ENCODE measurements around the gene CAPN8.
"Not testable (repeated sequence)": the region's sequence is repeated elsewhere in the genome, so short reads cannot be mapped to it uniquely, and the experiment has no call there.

Gene CAPN8

DNA sequence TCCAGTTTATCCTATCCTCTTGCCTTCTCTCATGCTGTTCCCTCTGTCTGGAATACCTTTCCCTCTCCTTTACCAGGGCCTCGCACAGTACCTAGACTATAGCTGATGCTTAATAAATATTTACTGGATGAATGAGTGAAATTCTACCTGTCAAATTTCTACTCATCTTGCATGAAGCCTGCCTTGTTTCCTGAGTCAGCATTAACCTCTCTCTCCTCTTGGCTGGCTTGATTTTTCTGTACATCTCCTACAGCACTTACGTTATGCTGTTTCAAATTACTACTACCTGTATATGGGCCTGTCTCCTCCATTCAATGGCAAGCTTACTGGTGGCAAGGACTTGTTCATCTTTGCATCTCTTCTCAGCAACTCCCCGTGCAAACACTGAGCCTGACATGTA lies 130.8 kb downstream of the CAPN8 start:
- in situ Hi-C loops (cut with MboI; ENCODE audit: low sequenced_read_pairs) = no loop called here

DNA sequence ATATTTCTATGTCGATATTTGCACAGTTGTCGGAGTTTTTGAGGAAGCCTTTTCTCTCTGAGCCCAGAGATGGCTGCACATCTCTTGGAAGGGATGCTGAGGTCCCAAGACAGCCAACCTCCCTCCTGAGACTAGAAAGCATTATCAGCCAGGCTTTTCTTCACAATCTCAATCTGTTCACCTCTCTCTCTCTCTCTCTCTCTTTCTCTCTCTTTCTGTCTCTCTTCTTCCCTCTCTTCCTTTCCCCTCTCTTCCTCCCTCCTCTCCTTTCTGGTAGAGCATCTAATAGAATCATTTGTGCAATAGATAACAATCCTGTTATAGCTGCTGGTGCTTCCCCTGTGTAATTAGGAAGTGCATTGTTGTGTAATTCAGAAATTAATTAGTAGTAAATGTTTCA lies 131.8 kb downstream of the CAPN8 start:
- in situ Hi-C loops (cut with MboI; ENCODE audit: low sequenced_read_pairs) = no loop called here

GRCh38 chr1:223531742-223532341 lies 133.7 kb downstream of the CAPN8 start:
- in situ Hi-C loops (cut with MboI; ENCODE audit: low sequenced_read_pairs) = no loop called here

GRCh38 chr1:223525957-223526356 lies 139.5 kb downstream of the CAPN8 start:
- in situ Hi-C loops (cut with MboI; ENCODE audit: low sequenced_read_pairs) = no loop called here

GRCh38 chr1:223525546-223525945 lies 140.0 kb downstream of the CAPN8 start:
- in situ Hi-C loops (cut with MboI; ENCODE audit: low sequenced_read_pairs) = no loop called here

DNA sequence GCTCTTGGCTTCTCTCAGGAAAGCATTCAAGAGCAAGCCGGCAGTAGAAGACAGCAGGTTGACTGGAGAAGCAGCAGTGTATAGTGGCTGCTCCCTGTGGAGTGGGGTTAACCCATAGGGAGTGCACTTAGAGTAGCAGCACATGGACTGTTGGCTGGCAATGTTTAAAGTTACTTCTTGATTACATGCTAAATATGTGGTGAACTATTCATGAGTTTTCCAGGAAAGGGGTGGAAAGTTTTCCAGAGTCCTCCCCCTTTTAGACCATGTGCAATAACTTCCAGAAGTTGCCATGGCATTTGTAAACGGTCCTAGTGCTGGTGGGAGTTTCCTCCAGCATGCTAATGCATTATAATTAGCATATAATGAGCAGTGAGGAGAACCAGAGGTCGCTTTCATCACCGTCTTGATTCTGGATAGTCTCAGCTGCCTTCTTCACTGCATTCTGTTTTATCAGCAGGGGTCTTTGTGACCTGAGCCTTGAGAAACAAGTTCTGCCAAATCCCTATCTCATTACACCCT lies 140.5 kb downstream of the CAPN8 start:
- in situ Hi-C loops (cut with MboI; ENCODE audit: low sequenced_read_pairs) = no loop called here

DNA sequence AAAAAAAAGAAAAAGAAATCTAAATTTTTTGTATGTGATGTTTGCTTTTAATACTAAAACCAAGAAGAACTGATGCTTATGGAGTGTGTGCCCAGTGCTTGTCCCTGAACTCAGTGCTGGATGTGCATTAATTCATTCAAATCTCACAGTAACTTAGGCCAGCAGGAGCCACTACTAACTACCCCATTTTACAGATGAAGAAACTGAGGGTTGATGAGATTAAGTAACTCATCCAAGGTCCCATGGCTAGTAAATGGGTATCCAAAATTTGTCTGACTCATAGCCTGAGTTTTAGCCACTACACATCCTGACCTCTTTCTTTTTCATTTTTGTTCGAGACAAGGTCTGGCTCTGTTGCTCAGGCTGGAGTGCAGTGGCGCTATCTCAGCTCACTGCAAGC lies 144.4 kb downstream of the CAPN8 start:
- in situ Hi-C loops (cut with MboI; ENCODE audit: low sequenced_read_pairs) = no loop called here

DNA sequence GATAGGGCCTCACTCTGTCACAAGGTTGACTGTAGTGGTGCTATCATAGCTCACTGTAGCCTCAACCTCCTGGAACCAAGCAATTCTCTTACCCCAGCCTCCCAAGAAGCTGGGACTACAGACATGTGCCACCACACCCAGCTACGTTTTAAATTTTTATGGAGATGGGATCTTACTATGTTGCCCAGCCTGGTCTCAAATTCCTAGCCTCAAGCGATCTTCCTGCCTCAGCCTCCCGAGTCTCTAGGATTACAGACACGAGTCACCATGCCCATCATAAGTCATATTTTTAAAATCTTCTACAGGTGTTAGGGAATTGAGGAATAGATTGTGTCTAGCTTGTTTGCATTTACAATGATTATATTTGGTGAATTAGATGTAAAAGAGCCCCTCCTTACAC lies 145.3 kb downstream of the CAPN8 start:
- in situ Hi-C loops (cut with MboI; ENCODE audit: low sequenced_read_pairs) = no loop called here

- in situ Hi-C loops (cut with MboI; ENCODE audit: low sequenced_read_pairs) = no loop called here
Measured at GRCh38 chr1:223519116-223519515, 146.4 kb downstream of the CAPN8 start.

- in situ Hi-C loops (cut with MboI; ENCODE audit: low sequenced_read_pairs) = not testable (repeated sequence)
Measured at GRCh38 chr1:223518553-223518952, 146.9 kb downstream of the CAPN8 start.

GRCh38 chr1:223515926-223516325 lies 149.6 kb downstream of the CAPN8 start:
- in situ Hi-C loops (cut with MboI; ENCODE audit: low sequenced_read_pairs) = no loop called here

GRCh38 chr1:223515421-223515820 lies 150.1 kb downstream of the CAPN8 start:
- in situ Hi-C loops (cut with MboI; ENCODE audit: low sequenced_read_pairs) = no loop called here

DNA sequence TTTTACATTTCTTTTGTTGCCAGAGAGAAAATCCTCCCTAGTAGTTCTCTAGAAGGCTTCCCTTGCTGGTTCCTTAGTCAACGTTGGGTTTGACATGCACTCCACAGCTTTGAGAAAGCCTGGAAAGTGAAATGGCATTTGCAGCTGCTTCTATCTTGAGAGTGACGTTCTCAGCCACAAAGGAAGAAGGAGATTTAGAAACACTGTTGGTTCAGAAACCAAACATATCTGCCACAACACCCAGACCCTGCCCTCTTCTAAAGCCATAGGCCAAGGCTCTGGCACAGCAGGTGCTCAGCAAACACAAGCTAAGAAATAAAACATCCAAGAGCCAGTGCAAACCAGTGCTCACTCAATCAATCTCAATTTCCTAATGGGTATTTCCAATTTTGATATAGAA lies 150.9 kb downstream of the CAPN8 start:
- in situ Hi-C loops (cut with MboI; ENCODE audit: low sequenced_read_pairs) = no loop called here

DNA sequence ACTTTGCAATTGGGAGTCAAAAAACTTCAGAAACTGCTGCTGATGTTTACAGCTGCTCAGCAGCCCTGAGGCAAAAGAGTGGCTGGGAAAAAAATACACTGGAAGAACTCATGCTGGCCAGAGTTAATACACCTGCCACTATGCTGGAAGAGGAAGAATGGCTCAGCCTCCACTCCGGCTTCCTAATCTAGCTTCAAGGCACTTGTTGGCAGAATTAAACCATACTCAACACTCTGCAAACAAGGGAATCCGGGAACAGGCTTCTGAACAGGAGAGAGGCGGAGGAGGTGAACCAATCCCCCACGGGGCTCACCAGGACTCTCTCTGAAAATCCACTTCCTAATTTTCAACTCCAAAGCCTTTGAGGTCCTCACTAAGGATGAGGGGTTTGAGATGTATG lies 152.2 kb downstream of the CAPN8 start:
- in situ Hi-C loops (cut with MboI; ENCODE audit: low sequenced_read_pairs) = no loop called here

GRCh38 chr1:223512057-223512456 lies 153.4 kb downstream of the CAPN8 start:
- in situ Hi-C loops (cut with MboI; ENCODE audit: low sequenced_read_pairs) = no loop called here

- in situ Hi-C loops (cut with MboI; ENCODE audit: low sequenced_read_pairs) = no loop called here
Measured at GRCh38 chr1:223508796-223509195, 156.7 kb downstream of the CAPN8 start.

DNA sequence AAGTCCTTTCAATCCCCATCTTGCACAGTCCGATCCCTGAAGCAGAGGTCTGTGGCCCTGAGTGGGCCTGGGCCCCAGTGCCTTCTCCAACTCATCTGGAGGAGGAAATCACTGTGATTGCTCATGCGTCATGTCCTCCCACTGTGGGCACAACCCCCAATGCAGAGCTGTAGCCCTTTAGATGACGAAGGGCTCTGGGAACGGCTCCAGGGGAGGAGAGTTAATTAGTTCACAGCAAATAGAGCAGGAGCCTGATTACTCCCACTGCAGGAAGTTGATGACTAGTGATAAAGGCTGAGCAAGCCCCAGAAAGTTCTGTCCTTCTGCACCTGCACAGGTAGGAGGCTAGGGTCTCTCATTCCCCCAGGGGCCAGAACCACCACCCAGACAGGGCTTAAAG lies 160.8 kb downstream of the CAPN8 start:
- in situ Hi-C loops (cut with MboI; ENCODE audit: low sequenced_read_pairs) = no loop called here

DNA sequence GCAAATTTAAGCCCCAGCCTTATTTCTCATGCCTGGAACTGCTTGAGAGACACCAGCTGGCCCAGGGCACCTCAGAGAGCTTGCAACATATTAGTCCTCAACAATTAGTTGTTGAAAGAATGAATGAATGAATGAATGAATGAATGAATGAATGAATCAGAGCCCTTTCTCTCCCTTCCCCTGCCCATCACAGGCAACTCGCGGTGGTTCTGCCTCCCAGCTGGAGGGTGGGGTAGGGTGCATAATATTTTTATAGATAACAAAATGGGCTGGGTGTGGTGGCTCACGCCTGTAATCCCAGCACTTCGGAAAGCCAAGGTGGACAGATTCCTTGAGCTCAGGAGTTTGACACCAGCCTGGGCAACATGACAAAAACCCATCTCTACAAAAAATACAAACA lies 162.2 kb downstream of the CAPN8 start:
- in situ Hi-C loops (cut with MboI; ENCODE audit: low sequenced_read_pairs) = no loop called here

DNA sequence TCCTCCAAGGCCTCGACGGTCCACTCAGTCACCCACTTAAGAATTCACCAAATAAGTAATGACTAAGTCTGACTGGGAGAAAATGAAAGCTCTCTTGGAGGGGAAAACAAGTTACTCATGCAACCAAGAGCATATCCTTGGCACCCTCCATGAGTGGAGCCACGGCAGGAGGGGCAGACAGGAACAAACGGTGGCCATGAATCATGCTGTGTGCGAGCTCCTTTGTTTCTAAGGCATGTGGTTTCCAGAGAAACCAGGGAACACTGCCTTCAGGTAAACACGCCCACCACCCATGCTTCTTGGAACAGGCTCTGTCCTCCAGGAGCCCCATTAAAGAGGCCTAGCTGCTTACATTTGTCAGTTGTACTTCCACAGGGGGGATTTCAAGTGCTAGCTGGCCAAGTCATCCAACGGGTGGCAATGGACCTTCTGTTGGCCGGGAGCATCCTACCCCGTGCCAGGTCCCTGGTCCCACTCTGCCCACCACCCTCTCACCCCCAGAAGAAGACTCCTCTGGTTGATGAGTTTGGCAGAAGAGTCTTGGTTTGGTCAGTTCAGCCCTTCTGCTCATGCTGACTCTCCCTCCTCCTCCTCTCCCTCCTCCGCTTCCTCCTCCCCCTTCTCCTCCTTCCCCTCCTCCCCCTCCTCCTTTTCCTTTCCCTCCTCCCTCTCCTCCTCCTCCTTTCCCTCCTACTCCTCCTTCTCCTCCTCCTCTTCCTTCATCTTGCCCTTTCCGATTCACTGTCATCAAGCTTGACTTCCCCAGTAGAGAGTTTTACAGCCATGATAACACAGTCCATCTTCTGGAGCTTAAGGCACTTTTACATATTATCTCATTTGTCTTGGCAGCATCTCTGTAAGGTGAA lies 164.7 kb downstream of the CAPN8 start:
- in situ Hi-C loops (cut with MboI; ENCODE audit: low sequenced_read_pairs) = no loop called here

GRCh38 chr1:223496883-223497282 lies 168.6 kb downstream of the CAPN8 start:
- in situ Hi-C loops (cut with MboI; ENCODE audit: low sequenced_read_pairs) = no loop called here

GRCh38 chr1:223494926-223495645 lies 170.4 kb downstream of the CAPN8 start:
- in situ Hi-C loops (cut with MboI; ENCODE audit: low sequenced_read_pairs) = no loop called here

GRCh38 chr1:223492044-223492443 lies 173.5 kb downstream of the CAPN8 start:
- in situ Hi-C loops (cut with MboI; ENCODE audit: low sequenced_read_pairs) = no loop called here
